GM19397 (cell line): ENCODE measurements around the gene ACBD5.
"Not testable (repeated sequence)": the region's sequence is repeated elsewhere in the genome, so short reads cannot be mapped to it uniquely, and the experiment has no call there.

Experiments
- ATAC-seq: cut with Tn5 transposase; IDR thresholded peaks from one replicate; pipeline ENCODE4 v1.9.1; 2021; ENCODE audit warnings: mild to moderate bottlenecking, moderate library complexity; ENCODE audit not compliant: unreplicated experiment

The ACBD5 gene

DNA sequence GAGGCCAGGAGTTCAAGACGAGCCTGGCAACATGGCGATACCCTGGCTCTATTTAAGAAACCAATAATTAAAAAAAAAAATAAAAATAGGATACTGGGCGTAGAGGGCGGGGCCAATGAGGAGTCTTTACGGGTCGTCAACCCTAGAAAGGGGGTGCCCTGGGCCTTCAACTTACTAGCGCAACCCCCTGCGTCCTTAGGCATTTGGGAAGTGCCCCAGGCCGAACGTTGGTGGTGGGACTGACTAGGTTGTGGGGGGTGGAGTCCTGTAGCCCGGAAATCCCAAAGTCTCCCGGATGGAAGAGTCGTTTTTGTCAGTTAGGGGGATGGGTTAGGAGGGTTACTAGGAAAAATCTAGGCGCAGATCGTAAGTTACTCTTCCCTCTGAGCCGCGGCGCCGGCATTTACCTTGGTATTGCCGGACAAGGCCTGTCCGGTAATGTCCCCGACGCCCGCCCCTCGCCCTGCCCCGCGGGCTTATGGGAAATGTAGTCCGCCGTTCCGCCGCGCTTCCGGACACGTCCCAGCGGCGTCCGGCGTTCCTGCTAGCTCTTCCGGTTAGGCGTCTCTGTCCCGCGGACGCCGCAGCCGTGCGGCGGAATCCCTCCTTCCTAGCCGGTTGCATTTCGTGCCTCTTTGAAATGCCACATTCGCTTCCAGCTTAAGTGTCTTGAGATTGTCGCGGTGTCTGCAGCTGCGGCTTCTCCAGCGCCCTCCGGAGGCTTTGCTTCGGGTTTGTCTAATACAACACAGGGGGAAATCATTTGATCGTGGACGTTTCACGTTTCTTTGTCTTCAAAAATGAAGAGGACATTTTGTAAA, 1.3 kb upstream of the ACBD5 start:
- peak; percentile 74 for ATAC-seq

- ATAC-seq: peak; percentile 23
These were observed 534 bp upstream of the ACBD5 start for GRCh38 chr10:27241010-27241651.

- not testable (repeated sequence) for ATAC-seq
These were observed 3.1 kb downstream of the ACBD5 start for GRCh38 chr10:27237531-27237930.

DNA sequence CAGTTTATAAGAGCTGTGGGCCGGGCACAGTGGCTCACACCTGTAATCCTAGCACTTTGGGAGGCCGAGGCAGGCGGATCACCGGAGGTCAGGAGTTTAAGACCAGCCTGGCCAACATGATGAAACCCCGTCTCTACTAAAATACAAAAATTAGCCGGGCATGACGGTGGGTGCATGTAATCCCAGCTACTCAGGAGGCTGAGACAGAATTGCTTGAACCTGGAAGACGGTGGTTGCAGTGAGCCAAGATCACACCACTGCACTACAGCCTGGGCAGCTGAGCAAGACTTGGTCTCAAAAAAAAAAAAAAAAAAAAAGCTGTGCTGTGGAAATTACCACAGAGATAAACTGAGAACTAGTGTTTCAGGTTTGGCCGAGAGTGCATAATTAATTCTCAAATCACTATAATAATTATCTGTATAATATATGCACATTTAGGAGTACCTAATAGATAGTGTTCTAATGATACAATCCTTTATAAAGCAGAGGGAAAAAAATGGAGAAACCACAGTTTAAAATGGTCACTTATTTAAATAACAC, 3.9 kb downstream of the ACBD5 start:
- not testable (repeated sequence) for ATAC-seq

- no peak for ATAC-seq
These were observed 4.9 kb downstream of the ACBD5 start for GRCh38 chr10:27235706-27236105.

- ATAC-seq: no peak
These were observed 10.6 kb downstream of the ACBD5 start for GRCh38 chr10:27230022-27230421.

DNA sequence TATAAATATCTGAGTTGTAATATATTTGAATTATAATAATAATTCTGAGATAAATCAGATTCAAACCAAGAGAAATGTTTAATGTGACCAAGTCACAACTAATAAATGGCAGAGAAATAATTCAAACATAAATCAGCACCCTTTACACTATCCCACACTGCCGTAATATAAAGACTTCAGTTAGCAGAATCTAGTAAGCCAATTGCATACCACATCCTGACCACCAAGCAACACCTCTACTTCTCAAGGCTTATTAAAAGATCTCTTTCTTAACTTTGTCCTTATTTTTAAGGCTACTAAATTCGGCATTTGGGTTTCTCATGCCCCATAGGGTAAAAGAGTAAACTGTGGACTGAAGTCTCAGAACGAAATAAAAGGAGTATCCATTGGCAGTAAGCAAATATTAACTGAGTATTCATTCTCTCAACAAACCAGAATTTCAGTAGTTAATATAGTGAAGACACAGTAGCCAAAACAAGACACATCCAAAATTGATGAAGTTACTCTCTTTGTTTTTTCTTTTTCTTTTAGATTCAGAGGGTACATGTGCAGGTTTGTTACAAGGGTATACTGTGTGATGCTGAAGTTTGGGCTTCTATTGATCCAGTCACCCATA, 14.8 kb downstream of the ACBD5 start:
- ATAC-seq: no peak

DNA sequence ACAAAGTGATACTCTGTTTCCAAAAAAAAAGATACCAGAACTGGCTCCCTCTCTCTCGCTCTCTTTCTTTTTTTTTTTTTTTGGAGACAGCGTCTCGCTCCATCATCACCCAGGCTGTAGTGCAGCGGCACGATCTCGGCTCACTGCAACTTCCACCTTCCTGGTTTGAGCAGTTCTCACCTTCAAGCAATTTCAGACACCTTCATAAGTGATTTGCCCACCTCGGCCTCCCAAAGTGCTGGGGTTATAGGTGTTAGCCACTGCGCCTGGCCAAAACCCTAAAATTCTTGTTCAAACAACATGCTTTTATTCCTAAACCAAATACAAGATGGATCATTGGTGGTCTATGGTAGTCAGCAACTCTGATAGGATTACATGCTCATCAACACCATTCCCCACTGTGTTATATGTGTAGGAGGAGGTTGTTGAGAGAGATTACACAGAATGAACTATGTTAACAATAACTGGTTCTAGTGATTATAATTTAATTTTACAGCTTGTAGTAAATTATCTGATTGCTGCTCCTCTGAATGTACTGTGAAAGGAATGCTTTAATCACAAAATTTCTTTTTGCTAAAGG, 15.5 kb downstream of the ACBD5 start:
- ATAC-seq: no peak

DNA sequence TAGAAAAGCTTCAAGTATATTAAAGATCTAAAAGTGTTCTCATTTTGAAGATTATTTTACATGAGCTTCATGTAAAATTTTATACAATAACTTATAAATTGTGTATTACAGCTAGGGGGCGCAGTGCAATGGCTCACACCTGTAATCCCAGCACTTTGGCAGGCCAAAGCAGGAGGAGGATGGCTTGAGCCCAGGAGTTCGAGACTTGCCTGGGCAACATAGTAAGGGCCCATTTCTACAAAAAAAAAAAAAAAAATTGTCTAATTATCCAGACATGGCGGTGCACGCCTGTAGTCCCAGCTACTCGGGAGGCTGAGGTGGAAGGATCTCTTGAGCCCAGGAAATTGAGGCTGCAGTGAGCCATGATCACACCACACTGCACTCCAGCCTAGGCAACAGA, 16.6 kb downstream of the ACBD5 start:
- no peak for ATAC-seq

DNA sequence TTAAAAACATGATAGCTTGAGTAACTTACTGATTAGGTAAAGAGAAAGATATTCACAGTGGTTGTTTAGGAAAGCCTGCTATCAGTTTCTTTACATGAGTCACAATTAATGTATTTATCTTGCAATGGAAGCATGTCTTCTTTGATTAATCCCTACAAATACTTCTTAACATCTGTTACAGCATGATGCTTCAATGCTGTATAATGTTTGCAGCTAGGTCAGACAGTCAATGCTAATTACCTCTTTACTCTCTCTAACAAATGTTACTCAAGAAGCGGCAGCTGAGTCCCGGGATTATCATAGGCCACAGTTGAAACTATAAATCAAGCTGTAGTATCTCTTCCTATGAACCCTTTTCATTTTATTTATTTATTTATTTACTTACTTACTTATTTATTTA, 33.2 kb downstream of the ACBD5 start:
- no peak for ATAC-seq

GRCh38 chr10:27203806-27204205, 36.8 kb downstream of the ACBD5 start:
- ATAC-seq: no peak

GRCh38 chr10:27197980-27198620, 42.5 kb downstream of the ACBD5 start:
- ATAC-seq: no peak

DNA sequence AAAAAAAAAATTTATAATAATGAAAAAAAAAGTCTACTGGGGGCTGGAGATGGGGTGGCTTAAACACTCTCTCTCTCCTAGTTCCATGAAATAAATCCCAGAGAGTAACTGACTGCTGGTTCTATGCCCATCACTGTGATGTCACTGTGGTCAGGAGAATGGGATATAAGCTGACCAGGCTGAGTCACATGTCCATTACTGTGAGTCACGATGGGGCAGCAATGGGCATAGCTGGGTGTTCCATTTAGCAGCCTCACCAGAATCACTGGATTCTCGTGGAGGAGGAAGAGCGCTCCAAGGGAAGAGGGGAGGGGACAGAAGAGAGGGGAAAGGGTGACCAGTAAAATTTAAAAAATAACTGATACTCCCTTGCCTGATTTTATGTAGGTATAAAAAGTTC, 48.3 kb downstream of the ACBD5 start:
- no peak for ATAC-seq

- ATAC-seq: no peak
These were observed 50.1 kb downstream of the ACBD5 start for GRCh38 chr10:27190508-27190907.

- ATAC-seq: no peak
These were observed 51.7 kb downstream of the ACBD5 start for GRCh38 chr10:27188897-27189296.

DNA sequence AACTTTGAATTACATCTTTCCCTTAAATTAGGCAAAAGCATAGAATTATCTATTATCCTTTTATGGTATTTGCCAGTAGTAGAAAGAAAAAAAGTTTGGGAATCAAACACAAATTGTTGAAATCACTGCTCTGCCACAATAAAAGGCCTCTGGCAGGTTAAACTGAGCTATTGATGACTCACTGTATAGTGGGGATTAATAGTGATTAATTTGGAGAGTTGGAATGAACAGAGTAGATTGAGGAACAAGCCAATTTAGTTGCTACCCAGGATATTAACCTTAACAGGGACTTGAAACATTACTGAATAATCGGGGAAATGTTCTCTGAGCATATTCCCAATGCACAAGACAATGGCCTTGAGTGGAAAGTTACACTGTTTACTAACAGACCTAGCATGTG, 52.3 kb downstream of the ACBD5 start:
- no peak for ATAC-seq

GRCh38 chr10:27169849-27170248, 70.7 kb downstream of the ACBD5 start:
- ATAC-seq: no peak

DNA sequence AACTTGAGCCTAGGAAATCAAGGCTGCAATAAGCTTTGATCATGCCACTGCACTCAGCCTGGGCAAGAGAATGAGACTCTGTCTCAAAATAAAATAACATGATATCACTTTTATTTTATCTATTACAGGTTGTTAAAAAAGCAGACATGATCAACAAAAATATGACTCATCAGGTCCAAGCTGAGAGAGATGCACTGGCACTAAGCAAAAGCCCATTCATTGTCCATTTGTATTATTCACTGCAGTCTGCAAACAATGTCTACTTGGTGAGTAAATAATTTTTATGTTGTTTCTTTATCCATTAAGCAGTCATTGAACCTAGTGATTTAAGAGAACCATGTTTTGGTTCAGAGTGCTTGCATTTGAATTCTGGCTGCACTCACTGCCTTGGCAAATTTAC, 82.2 kb downstream of the ACBD5 start:
- ATAC-seq: no peak

- no peak for ATAC-seq
These were observed 83.4 kb downstream of the ACBD5 start for GRCh38 chr10:27157150-27157549.

- not testable (repeated sequence) for ATAC-seq
These were observed 84.0 kb downstream of the ACBD5 start for GRCh38 chr10:27156566-27156965.
